GM23338 (cell line): Measurements from ENCODE around the gene TUFT1. TPM values are rescaled to one million over a fixed set of nuclear protein-coding genes. Genes with fewer than 3 reads are reported as not detected.

Source experiments
- ATAC-seq: fragments of 200-7000 bp; cut with Tn5 transposase; 3 replicates; pipeline ENCODE4 v1.9.1; 2020
- DNase-seq: peaks from one replicate; pipeline ENCODE4 v3.0.0-alpha.2; 2015; ENCODE audit warnings: low spot score
- H2AFZ ChIP-seq: fragments of 200-600 bp; sonication (generic); 2 replicates; pipeline ENCODE4 v1.8.0; 2016; ENCODE audit warnings: antibody characterized with exemption, mild to moderate bottlenecking, moderate library complexity
- H3F3A ChIP-seq: fragments of 200-600 bp; sonication (generic); replicated peaks from 2 replicates; pipeline ENCODE4 v1.8.0; 2017; ENCODE audit warnings: antibody characterized with exemption, mixed run types, low read depth
- H3K27ac ChIP-seq: fragments of 200-600 bp; sonication (generic); 2 replicates; pipeline ENCODE4 v1.6.1; 2016; ENCODE audit warnings: low read depth
- H3K27me3 ChIP-seq: fragments of 200-600 bp; sonication (generic); 2 replicates; pipeline ENCODE4 v1.8.0; 2016; ENCODE audit warnings: mild to moderate bottlenecking, mixed run types, moderate library complexity; ENCODE audit not compliant: insufficient read depth
- H3K36me3 ChIP-seq: fragments of 200-600 bp; sonication (generic); 2 replicates; pipeline ENCODE4 v1.8.0; 2016; ENCODE audit warnings: mild to moderate bottlenecking; ENCODE audit not compliant: insufficient read depth
- H3K4me1 ChIP-seq: fragments of 200-600 bp; sonication (generic); 2 replicates; pipeline ENCODE4 v1.8.0; 2016; ENCODE audit warnings: mild to moderate bottlenecking, moderate library complexity; ENCODE audit not compliant: insufficient read depth
- H3K4me2 ChIP-seq: fragments of 200-600 bp; sonication (generic); 2 replicates; pipeline ENCODE4 v1.7.1; 2017; ENCODE audit warnings: mixed run types
- H3K4me3 ChIP-seq: fragments of 200-600 bp; sonication (generic); 2 replicates; pipeline ENCODE4 v1.6.1; 2016; ENCODE audit warnings: mixed run types
- H3K79me2 ChIP-seq: fragments of 200-600 bp; sonication (generic); replicated peaks from 2 replicates; pipeline ENCODE4 v1.8.0; 2017; ENCODE audit warnings: mild to moderate bottlenecking; ENCODE audit not compliant: insufficient read depth
- H3K9me2 ChIP-seq: fragments of 200-600 bp; sonication (generic); 2 replicates; pipeline ENCODE4 v1.8.0; 2017; ENCODE audit not compliant: insufficient read depth
- H4K20me1 ChIP-seq: fragments of 200-600 bp; sonication (generic); replicated peaks from 2 replicates; pipeline ENCODE4 v1.8.0; 2017; ENCODE audit warnings: mild to moderate bottlenecking; ENCODE audit not compliant: insufficient read depth
- H3K27ac Mint-ChIP-seq: 2 replicates; pipeline ENCODE4 v1.8.0; 2020; ENCODE audit warnings: inconsistent platforms, mild to moderate bottlenecking, moderate library complexity, mixed read lengths
- H3K27me3 Mint-ChIP-seq: 3 replicates; pipeline ENCODE4 v1.8.0; 2022; ENCODE audit warnings: low read depth, mild to moderate bottlenecking, moderate library complexity, mixed read lengths, inconsistent platforms; ENCODE audit not compliant: insufficient read depth, poor library complexity
- H3K36me3 Mint-ChIP-seq: 3 replicates; pipeline ENCODE4 v1.8.0; 2021; ENCODE audit warnings: low read depth, mild to moderate bottlenecking, inconsistent platforms, moderate library complexity, mixed read lengths
- H3K4me1 Mint-ChIP-seq: 3 replicates; pipeline ENCODE4 v1.8.0; 2020; ENCODE audit warnings: mild to moderate bottlenecking, inconsistent platforms, mixed read lengths
- H3K4me3 Mint-ChIP-seq: 3 replicates; pipeline ENCODE4 v1.8.0; 2021; ENCODE audit warnings: moderate library complexity, mild to moderate bottlenecking, inconsistent platforms, mixed read lengths
- H3K9me3 Mint-ChIP-seq: 3 replicates; pipeline ENCODE4 v1.8.0; 2020; ENCODE audit warnings: moderate library complexity, mild to moderate bottlenecking, inconsistent platforms, mixed read lengths
- EZH2 ChIP-seq: fragments of 200-600 bp; sonication (generic); IDR thresholded peaks from one replicate; pipeline ENCODE4 v1.8.0; 2017; ENCODE audit warnings: antibody characterized with exemption, mild to moderate bottlenecking, low read depth; ENCODE audit not compliant: unreplicated experiment
- EZH2phosphoT487 ChIP-seq: fragments of 200-600 bp; sonication (generic); IDR thresholded peaks from one replicate; pipeline ENCODE4 v1.8.1; 2018; ENCODE audit warnings: antibody characterized with exemption; ENCODE audit not compliant: unreplicated experiment
- JUNB ChIP-seq: IDR thresholded peaks from one replicate; pipeline ENCODE4 v1.6.1; 2016; ENCODE audit warnings: antibody characterized with exemption; ENCODE audit not compliant: unreplicated experiment
- NANOG ChIP-seq: IDR thresholded peaks from 2 replicates; pipeline ENCODE4 v1.6.1; 2016; ENCODE audit warnings: antibody characterized with exemption, borderline replicate concordance
- STAT1 ChIP-seq: IDR thresholded peaks from one replicate; pipeline ENCODE4 v1.6.1; 2016; ENCODE audit warnings: antibody characterized with exemption; ENCODE audit not compliant: unreplicated experiment
- ZNF331 ChIP-seq: fragments of 250-450 bp; sonication (Bioruptor Pico); IDR thresholded peaks from 2 replicates; pipeline ENCODE4 v1.5.0; 2020; ENCODE audit warnings: low read depth, mild to moderate bottlenecking, moderate library complexity
- polyA plus RNA-seq: library from polyadenylated mRNA; unstranded; fragments of >200 nt; fragmentation: Nextera tagmentation; extraction: Ambion mirVana; gene quantifications from 2 replicates; pipeline ENCODE4 v1.2.1, GENCODE V29; 2016
- total RNA-seq: library from RNA; depleted of rRNA; stranded (reverse); fragments of >200 nt; shearing (Covaris generic); gene quantifications from 2 replicates; pipeline ENCODE4 v1.2.3, GENCODE V29; 2014
- TF ChIP-seq, protein P1 (sequence below): IDR thresholded peaks from one replicate; pipeline ENCODE4 v1.6.1; 2018; ENCODE audit warnings: antibody characterized with exemption; ENCODE audit not compliant: unreplicated experiment
- TF ChIP-seq, protein P2 (sequence below), 2 experiments: fragments of 200-600 bp in 1 of 2; sonication (generic) in 1 of 2; conservative IDR thresholded peaks; 2 replicates each; pipeline versions ENCODE4 v1.5.1 to v1.6.1; 2016 to 2017; ENCODE audit warnings: antibody characterized with exemption in 2 of 2, low read depth in 2 of 2, mild to moderate bottlenecking in 2 of 2, moderate library complexity in 1 of 2
- TF ChIP-seq, protein P3 (sequence below): IDR thresholded peaks from 2 replicates; pipeline ENCODE4 v1.6.1; 2016; ENCODE audit warnings: antibody characterized with exemption

Gene TUFT1
- total and polyA plus RNA-seq, 2 experiments from 2014 or later: 6.0 to 11.9 TPM

DNA sequence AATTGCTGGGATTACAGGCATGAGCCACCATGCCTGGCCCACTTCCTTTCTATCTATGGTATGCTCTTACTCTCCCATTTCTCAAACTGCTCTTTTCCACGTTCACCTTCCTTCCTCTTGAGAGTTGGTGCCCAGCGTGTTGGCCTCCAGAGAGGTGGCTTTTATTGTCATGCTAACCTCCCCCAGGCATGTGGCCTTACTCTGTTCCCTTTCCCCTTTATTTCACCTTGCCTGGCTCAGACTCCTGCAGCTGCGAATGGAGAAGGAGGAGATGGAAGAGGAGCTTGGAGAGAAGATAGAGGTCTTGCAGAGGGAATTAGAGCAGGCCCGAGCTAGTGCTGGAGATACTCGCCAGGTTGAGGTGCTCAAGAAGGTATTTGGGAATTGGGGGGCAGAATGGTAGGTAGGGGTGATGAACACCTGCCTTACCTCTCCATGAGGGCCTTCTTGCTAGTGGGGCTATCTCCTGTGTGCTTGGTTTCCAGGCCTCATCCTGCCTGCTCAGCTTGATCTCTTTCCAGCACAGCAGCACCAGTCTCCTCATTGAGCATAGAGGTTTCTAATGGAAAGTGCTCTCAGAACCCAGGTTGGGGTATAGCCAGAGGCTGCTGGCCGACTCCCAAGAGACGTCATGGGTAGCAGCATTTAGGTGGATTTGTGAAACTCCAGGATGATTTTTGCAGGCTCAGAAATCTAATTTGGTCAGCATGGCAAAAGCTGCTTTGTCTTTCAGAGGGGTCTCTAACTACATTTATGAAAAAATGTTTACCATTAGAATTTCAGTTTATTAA is 13.2 kb upstream of the TUFT1 start (continued):
- TF ChIP-seq, protein P1, sequence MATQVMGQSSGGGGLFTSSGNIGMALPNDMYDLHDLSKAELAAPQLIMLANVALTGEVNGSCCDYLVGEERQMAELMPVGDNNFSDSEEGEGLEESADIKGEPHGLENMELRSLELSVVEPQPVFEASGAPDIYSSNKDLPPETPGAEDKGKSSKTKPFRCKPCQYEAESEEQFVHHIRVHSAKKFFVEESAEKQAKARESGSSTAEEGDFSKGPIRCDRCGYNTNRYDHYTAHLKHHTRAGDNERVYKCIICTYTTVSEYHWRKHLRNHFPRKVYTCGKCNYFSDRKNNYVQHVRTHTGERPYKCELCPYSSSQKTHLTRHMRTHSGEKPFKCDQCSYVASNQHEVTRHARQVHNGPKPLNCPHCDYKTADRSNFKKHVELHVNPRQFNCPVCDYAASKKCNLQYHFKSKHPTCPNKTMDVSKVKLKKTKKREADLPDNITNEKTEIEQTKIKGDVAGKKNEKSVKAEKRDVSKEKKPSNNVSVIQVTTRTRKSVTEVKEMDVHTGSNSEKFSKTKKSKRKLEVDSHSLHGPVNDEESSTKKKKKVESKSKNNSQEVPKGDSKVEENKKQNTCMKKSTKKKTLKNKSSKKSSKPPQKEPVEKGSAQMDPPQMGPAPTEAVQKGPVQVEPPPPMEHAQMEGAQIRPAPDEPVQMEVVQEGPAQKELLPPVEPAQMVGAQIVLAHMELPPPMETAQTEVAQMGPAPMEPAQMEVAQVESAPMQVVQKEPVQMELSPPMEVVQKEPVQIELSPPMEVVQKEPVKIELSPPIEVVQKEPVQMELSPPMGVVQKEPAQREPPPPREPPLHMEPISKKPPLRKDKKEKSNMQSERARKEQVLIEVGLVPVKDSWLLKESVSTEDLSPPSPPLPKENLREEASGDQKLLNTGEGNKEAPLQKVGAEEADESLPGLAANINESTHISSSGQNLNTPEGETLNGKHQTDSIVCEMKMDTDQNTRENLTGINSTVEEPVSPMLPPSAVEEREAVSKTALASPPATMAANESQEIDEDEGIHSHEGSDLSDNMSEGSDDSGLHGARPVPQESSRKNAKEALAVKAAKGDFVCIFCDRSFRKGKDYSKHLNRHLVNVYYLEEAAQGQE: no peak
- TF ChIP-seq EZH2: no peak
- no peak for TF ChIP-seq JUNB

DNA sequence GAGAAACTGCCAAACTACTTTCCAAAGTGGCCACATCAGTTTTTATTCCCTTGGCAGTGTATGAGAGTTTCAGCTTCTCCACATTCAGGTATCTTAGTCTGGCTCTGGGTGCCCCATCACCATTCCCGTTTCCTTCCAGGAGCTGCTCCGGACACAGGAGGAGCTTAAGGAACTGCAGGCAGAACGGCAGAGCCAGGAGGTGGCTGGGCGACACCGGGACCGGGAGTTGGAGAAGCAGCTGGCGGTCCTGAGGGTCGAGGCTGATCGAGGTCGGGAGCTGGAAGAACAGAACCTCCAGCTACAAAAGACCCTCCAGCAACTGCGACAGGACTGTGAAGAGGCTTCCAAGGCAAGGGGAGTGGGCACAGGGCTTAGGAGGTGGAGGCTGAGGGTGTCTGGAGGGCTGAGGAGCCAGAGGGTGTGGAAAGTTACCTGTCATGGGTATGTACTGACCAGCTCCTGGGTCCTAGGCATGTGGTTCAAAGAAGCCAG is 10.9 kb upstream of the TUFT1 start:
- no peaks in the 10 kb centered on the region for H4K20me1 ChIP-seq
- no peak overlapping the region for H3K27ac ChIP-seq
- H3K4me3 ChIP-seq: no peak overlapping the region
- no peaks in the 10 kb centered on the region for H3K9me2 ChIP-seq
- H2AFZ ChIP-seq: no peak overlapping the region
- H3K4me2 ChIP-seq: no peak overlapping the region
- H3K27me3 ChIP-seq: no peaks in the 10 kb centered on the region
- no peaks in the 10 kb centered on the region for H3K79me2 ChIP-seq
- Mint-ChIP-seq H3K4me3 (no peak overlapping the region), H3K4me1 (peaks cover 8% of the 10 kb centered on the region), H3K36me3 (peaks cover 78% of the 10 kb centered on the region), H3K27ac (no peak overlapping the region), H3K27me3 (peaks cover 5% of the 10 kb centered on the region), H3K9me3 (no peaks in the 10 kb centered on the region)
- H3K36me3 ChIP-seq: peaks cover 15% of the 10 kb centered on the region
- ATAC-seq (no peak), DNase-seq (no peak)
- TF ChIP-seq STAT1 (no peak), NANOG (no peak), JUNB (no peak), ZNF331 (no peak)
- no peaks in the 10 kb centered on the region for H3F3A ChIP-seq
- H3K4me1 ChIP-seq: no peaks in the 10 kb centered on the region

DNA sequence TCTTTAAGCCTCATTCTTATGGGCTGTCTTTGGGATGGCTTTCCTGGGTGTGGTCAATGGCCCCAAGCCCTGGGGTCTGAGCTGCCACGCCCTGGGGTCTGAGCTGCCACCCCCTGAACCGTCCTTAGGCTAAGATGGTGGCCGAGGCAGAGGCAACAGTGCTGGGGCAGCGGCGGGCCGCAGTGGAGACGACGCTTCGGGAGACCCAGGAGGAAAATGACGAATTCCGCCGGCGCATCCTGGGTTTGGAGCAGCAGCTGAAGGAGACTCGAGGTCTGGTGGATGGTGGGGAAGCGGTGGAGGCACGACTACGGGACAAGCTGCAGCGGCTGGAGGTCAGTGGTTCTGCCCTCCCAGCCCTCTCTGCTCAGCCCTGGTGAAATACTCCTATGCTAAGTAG is 10.3 kb upstream of the TUFT1 start:
- Histone ChIP-seq H3K4me2 (no peak overlapping the region), H3K27ac (no peak overlapping the region), H3K4me1 (no peaks in the 10 kb centered on the region), H3K36me3 (peaks cover 13% of the 10 kb centered on the region), H3K79me2 (no peaks in the 10 kb centered on the region), H3F3A (no peaks in the 10 kb centered on the region), H4K20me1 (no peaks in the 10 kb centered on the region), H3K4me3 (no peak overlapping the region), H3K27me3 (no peaks in the 10 kb centered on the region), H2AFZ (no peak overlapping the region), H3K9me2 (no peaks in the 10 kb centered on the region)
- Mint-ChIP-seq H3K27me3 (peaks cover 5% of the 10 kb centered on the region), H3K4me3 (no peak overlapping the region), H3K36me3 (peaks cover 76% of the 10 kb centered on the region), H3K9me3 (no peaks in the 10 kb centered on the region), H3K4me1 (peaks cover 8% of the 10 kb centered on the region), H3K27ac (no peak overlapping the region)
- DNase-seq (no peak), ATAC-seq (no peak)
- TF ChIP-seq STAT1 (no peak), EZH2phosphoT487 (no peak), ZNF331 (no peak)
- TF ChIP-seq, protein P2, sequence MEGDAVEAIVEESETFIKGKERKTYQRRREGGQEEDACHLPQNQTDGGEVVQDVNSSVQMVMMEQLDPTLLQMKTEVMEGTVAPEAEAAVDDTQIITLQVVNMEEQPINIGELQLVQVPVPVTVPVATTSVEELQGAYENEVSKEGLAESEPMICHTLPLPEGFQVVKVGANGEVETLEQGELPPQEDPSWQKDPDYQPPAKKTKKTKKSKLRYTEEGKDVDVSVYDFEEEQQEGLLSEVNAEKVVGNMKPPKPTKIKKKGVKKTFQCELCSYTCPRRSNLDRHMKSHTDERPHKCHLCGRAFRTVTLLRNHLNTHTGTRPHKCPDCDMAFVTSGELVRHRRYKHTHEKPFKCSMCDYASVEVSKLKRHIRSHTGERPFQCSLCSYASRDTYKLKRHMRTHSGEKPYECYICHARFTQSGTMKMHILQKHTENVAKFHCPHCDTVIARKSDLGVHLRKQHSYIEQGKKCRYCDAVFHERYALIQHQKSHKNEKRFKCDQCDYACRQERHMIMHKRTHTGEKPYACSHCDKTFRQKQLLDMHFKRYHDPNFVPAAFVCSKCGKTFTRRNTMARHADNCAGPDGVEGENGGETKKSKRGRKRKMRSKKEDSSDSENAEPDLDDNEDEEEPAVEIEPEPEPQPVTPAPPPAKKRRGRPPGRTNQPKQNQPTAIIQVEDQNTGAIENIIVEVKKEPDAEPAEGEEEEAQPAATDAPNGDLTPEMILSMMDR (conservative IDR thresholded peaks at IDR 0.05; ENCODE audit: low read depth in 2 of 2): no peak
- TF ChIP-seq, protein P3, sequence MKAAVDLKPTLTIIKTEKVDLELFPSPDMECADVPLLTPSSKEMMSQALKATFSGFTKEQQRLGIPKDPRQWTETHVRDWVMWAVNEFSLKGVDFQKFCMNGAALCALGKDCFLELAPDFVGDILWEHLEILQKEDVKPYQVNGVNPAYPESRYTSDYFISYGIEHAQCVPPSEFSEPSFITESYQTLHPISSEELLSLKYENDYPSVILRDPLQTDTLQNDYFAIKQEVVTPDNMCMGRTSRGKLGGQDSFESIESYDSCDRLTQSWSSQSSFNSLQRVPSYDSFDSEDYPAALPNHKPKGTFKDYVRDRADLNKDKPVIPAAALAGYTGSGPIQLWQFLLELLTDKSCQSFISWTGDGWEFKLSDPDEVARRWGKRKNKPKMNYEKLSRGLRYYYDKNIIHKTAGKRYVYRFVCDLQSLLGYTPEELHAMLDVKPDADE: no peak
